ENCODE data around the gene CYP24A1. TPM values are rescaled to one million over a fixed set of nuclear protein-coding genes. Genes with fewer than 3 reads are reported as not detected.
"Not testable (repeated sequence)": the region's sequence is repeated elsewhere in the genome, so short reads cannot be mapped to it uniquely, and the experiment has no call there.

CYP24A1 gene
- total RNA-seq, 4 donors from 2014 or later: 1.3 to 12.3 (median 8.9) TPM

- WGBS, 2 donors: 92% methylated on average over 3 of the region's 3 CpGs
- Histone ChIP-seq H3K27me3 (no peaks in the 10 kb centered on the region), H3K4me1 (peaks cover 0 to 26% (median 20%) of the 10 kb centered on the region in 3 donors), H3K36me3 (no peaks in the 10 kb centered on the region), H3K4me3 (no peak overlapping the region), H3K27ac (no peak overlapping the region), H3K9me3 (no peaks in the 10 kb centered on the region)
- no peak for TF ChIP-seq POLR2A (IDR thresholded peaks at IDR 0.05)
- no peak for TF ChIP-seq CTCF (IDR thresholded peaks at IDR 0.05)
- intact Hi-C loops (cut with DNase I): no loop called here
- DNase-seq: no peak
Observed at GRCh38 chr20:54129350-54129749, 44.4 kb downstream of the CYP24A1 start.

GRCh38 chr20:54127855-54128574 lies 45.8 kb downstream of the CYP24A1 start:
- no peaks in the 10 kb centered on the region for H3K36me3 ChIP-seq
- no peak overlapping the region for H3K27ac ChIP-seq
- DNase-seq: no peak
- intact Hi-C loops (cut with DNase I): no loop called here
- H3K9me3 ChIP-seq: no peaks in the 10 kb centered on the region
- no peak overlapping the region for H3K4me3 ChIP-seq
- peaks cover 0 to 30% (median 16%) of the 10 kb centered on the region in 3 donors for H3K4me1 ChIP-seq
- WGBS, 2 donors: 91% methylated on average over 7 of the region's 7 CpGs
- TF ChIP-seq CTCF (IDR thresholded peaks at IDR 0.05) (no peak), POLR2A (IDR thresholded peaks at IDR 0.05) (no peak)
- no peaks in the 10 kb centered on the region for H3K27me3 ChIP-seq

DNA sequence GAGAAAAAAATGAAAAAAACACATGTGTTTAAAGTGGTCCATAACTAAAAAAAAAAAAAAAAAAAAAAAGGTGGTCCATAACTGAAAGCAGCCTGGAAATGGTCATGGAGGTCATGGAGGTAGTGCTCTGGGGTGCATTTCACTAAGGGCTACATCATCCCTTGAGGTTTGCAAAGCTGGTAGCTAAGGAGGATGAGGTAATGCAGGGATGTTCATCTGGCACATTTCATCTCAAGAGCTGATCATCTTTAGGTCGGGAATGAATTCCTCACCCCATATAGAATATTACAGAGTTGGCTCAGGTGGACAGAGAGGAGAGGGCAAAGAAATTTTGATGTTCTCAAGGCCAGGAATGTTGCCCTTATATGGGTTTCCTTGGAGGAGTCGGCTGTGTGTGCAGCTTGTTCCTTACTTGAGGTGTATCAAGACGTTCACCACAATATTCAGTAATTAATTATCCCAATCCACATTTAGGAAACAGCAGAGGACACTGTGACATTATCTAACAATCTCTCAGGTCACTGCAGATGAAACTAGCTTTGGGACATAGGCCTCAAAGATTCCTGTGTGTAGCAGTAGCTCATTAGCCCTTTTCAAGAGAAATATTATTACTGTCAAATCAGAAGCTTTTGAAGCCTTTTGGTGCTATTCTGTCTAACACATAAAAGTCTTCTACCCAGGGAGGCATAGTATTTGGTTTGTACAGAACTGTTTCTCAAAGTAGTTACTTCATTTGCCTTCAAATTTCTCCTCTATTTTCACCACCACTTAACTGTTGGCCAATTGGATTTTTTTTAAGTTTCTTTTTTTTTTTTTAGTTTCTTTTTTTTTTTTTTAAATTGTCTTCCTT lies 46.8 kb downstream of the CYP24A1 start:
- no peaks in the 10 kb centered on the region for H3K27me3 ChIP-seq
- no peak for DNase-seq
- intact Hi-C loops (cut with DNase I): no loop called here
- H3K4me3 ChIP-seq: no peak overlapping the region
- H3K9me3 ChIP-seq: no peaks in the 10 kb centered on the region
- no peak overlapping the region for H3K27ac ChIP-seq
- WGBS, 2 donors: 68% methylated on average over 3 of the region's 3 CpGs
- TF ChIP-seq CTCF (IDR thresholded peaks at IDR 0.05): no peak
- TF ChIP-seq POLR2A (IDR thresholded peaks at IDR 0.05): no peak
- H3K36me3 ChIP-seq: no peaks in the 10 kb centered on the region
- H3K4me1 ChIP-seq: peaks cover 0 to 30% (median 18%) of the 10 kb centered on the region in 3 donors

DNA sequence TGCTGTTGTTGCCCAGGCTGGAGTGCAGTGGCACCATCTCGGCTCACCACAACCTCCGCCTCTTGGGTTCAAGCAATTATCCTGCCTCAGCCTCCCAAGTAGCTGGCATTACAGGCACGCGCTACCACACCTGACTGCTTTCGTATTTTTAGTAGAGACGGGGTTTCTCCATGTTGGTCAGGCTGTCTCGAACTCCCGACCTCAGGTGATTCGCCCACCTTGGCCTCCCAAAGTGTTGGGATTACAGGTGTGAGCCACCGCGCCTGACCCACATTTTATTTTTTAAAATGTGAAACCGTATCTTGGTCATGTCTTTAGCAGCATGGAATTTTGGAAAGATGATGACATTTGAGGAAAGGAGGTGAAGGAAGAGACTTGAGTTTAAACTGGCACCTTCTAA lies 47.5 kb downstream of the CYP24A1 start:
- H3K4me3 ChIP-seq; H3K27me3 ChIP-seq; H3K27ac ChIP-seq; H3K9me3 ChIP-seq; H3K36me3 ChIP-seq; intact Hi-C loops (cut with DNase I); DNase-seq: not testable (repeated sequence)
- peaks cover 0 to 30% (median 19%) of the 10 kb centered on the region in 3 donors for H3K4me1 ChIP-seq
- 97 to 100% methylated on average over 2 to 12 of the region's 12 CpGs for WGBS, 2 donors

DNA sequence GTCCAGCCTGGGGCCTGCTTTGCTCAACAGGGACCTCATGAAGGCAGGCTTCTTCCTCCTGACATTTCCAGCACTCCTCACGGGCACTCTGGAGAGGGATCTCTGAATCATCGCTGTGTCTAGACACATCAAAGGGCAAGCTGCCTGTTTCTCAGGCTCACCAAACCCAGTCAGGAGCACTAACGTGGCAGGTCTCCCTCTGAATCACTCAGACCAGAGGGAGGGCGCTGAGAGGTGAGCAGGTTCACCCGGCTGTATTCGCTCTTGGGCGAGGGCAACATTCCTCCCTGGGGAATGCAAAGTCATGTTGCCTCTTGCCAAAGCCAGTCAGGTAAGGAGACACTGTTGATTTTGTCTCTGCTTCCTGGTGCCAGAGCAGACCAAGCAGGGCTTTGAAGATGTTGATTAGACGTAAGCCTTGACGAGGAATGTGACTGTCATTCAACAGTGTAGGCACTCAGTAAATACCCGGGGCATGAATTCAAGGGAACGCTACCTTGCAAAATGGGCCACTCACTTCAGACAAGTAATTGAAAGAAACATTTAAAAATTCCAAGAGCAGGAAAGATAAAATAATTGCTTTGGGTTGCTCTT lies 50.1 kb downstream of the CYP24A1 start:
- H3K9me3 ChIP-seq: no peaks in the 10 kb centered on the region
- H3K36me3 ChIP-seq: no peaks in the 10 kb centered on the region
- H3K27ac ChIP-seq: peak overlapping the region; percentile 75 to 89 (median 82)
- H3K27me3 ChIP-seq: no peaks in the 10 kb centered on the region
- TF ChIP-seq CTCF (IDR thresholded peaks at IDR 0.05): no peak
- no peak for TF ChIP-seq POLR2A (IDR thresholded peaks at IDR 0.05)
- WGBS, 2 donors: 34 to 48% methylated on average over 7 to 10 of the region's 11 CpGs
- no peak for DNase-seq
- H3K4me1 ChIP-seq: peaks cover 0 to 34% (median 19%) of the 10 kb centered on the region in 3 donors
- intact Hi-C loops (cut with DNase I): no loop called here
- no peak overlapping the region for H3K4me3 ChIP-seq

Measured in esophagus squamous epithelium (tissue), 5 donors.